Measurements from ENCODE around the gene HNRNPDL. TPM values are rescaled to one million over a fixed set of nuclear protein-coding genes. Genes with fewer than 3 reads are reported as not detected.

Gene HNRNPDL
- total and polyA plus RNA-seq, 4 donors: 214 to 303 (median 231) TPM

DNA sequence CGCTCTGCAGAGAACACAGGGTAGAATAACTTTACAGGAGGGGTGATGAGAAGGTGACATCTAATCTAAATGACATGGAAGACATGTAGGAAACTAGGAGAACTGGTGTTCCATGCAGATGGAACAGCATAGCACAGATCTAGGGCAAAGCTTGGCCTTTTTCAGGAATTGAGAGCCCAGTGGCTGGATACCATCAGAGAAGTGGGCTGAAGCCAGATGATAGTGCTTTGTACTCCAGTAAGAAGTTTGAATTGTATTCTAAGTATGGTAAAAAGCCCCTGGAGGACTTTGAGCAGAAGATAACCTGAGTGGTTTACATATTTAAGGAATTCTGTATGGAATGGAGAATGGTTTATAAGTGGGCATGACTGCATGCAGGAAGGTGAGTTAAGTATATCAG lies 33.0 kb upstream of the HNRNPDL start:
- no peaks in the 10 kb centered on the region for H3K27me3 ChIP-seq (ENCODE audit: control insufficient read depth in 1 of 2, insufficient read depth in 2 of 2, low read length in 1 of 2)
- no peaks in the 10 kb centered on the region for H3K9me3 ChIP-seq (ENCODE audit: control insufficient read depth, low read length)
- ATAC-seq (ENCODE audit: low FRiP score) (no peak), DNase-seq (no peak)
- no peak overlapping the region for H3K4me3 ChIP-seq (ENCODE audit: low read length in 2 of 2)
- H3K36me3 ChIP-seq (ENCODE audit: control insufficient read depth in 1 of 2, insufficient read depth in 2 of 2, low read length in 1 of 2): peaks cover 0 to 7% of the 10 kb centered on the region in 2 donors
- intact Hi-C loops (cut with DNase I): loop anchor here (2.0 to 10.0 kb wide), 6 partner anchors 334 to 1172 kb away; partner anchors contain the start of genes COQ2 (in 1 of the 2) and SCD5 (in 1 of the 2)
- no peaks in the 10 kb centered on the region for H3K4me1 ChIP-seq (ENCODE audit: control insufficient read depth in 1 of 2, insufficient read depth in 2 of 2, low read length in 2 of 2)
- no peak overlapping the region for H3K27ac ChIP-seq (ENCODE audit: low read depth in 1 of 2, low read length in 2 of 2)
- 98 to 100% methylated on average over 1 of the region's 1 CpG for WGBS, 2 donors

DNA sequence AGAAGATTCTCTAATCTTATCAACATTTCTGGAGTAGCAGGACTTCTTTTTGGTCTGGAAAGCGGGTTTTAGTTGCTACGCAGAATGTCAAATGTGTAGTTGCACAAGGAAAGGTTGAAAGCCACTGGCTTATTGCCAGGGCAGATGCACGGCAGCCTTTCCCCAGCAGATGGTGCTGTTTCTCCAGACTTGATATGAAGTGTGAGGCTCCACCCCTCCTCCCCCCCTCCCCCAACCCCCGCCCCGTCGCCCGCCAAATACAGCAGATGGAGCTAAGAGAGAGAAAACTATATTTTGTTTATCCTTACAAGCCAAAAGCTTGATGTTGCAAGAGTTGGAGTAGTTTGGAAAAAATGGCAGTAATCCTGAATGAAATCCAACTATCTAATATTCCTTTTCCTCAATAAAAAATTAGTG lies 32.2 kb upstream of the HNRNPDL start:
- no peaks in the 10 kb centered on the region for H3K4me1 ChIP-seq (ENCODE audit: control insufficient read depth in 1 of 2, insufficient read depth in 2 of 2, low read length in 2 of 2)
- intact Hi-C loops (cut with DNase I): loop anchor here (2.0 to 10.0 kb wide), 6 partner anchors 335 to 1172 kb away; partner anchors contain the start of genes COQ2 (in 1 of the 2) and SCD5 (in 1 of the 2)
- peak; percentile 94 for ATAC-seq (ENCODE audit: low FRiP score)
- DNase-seq: peak; percentile 82 to 92
- 4 to 6% methylated on average over 7 of the region's 7 CpGs for WGBS, 2 donors
- H3K4me3 ChIP-seq (ENCODE audit: low read length in 2 of 2): no peak overlapping the region
- H3K9me3 ChIP-seq (ENCODE audit: control insufficient read depth, low read length): no peaks in the 10 kb centered on the region
- H3K36me3 ChIP-seq (ENCODE audit: control insufficient read depth in 1 of 2, insufficient read depth in 2 of 2, low read length in 1 of 2): peaks cover 0 to 9% of the 10 kb centered on the region in 2 donors
- H3K27ac ChIP-seq (ENCODE audit: low read depth in 1 of 2, low read length in 2 of 2): no peak overlapping the region
- H3K27me3 ChIP-seq (ENCODE audit: control insufficient read depth in 1 of 2, insufficient read depth in 2 of 2, low read length in 1 of 2): no peaks in the 10 kb centered on the region

DNA sequence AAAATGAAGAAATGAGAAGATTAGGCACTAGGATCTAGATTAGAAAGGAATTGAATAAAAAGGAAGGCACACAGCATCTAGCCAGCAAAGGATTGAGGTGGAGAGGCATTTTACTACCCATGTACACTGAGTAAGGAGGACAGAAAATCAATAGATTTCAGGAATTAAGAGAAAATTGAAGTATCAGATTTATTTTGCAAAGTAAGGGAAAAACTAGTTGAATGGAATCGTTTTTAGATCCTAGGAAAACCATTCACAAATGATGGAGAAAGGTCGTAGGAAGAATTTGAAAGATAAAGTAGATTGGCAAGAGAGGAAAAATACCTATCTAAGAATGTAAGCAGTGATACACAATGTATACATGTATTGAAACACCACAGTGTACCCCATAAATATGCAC lies 31.4 kb upstream of the HNRNPDL start:
- peaks cover 0 to 11% of the 10 kb centered on the region in 2 donors for H3K36me3 ChIP-seq (ENCODE audit: control insufficient read depth in 1 of 2, insufficient read depth in 2 of 2, low read length in 1 of 2)
- intact Hi-C loops (cut with DNase I): loop anchor here (2.0 to 10.0 kb wide), 6 partner anchors 336 to 1173 kb away; partner anchors contain the start of genes COQ2 (in 1 of the 2) and SCD5 (in 1 of the 2)
- no peak overlapping the region for H3K27ac ChIP-seq (ENCODE audit: low read depth in 1 of 2, low read length in 2 of 2)
- H3K4me1 ChIP-seq (ENCODE audit: control insufficient read depth in 1 of 2, insufficient read depth in 2 of 2, low read length in 2 of 2): no peaks in the 10 kb centered on the region
- H3K4me3 ChIP-seq (ENCODE audit: low read length in 2 of 2): no peak overlapping the region
- 69 to 74% methylated on average over 2 of the region's 2 CpGs for WGBS, 2 donors
- DNase-seq (no peak), ATAC-seq (ENCODE audit: low FRiP score) (no peak)
- no peaks in the 10 kb centered on the region for H3K9me3 ChIP-seq (ENCODE audit: control insufficient read depth, low read length)
- H3K27me3 ChIP-seq (ENCODE audit: control insufficient read depth in 1 of 2, insufficient read depth in 2 of 2, low read length in 1 of 2): no peaks in the 10 kb centered on the region

DNA sequence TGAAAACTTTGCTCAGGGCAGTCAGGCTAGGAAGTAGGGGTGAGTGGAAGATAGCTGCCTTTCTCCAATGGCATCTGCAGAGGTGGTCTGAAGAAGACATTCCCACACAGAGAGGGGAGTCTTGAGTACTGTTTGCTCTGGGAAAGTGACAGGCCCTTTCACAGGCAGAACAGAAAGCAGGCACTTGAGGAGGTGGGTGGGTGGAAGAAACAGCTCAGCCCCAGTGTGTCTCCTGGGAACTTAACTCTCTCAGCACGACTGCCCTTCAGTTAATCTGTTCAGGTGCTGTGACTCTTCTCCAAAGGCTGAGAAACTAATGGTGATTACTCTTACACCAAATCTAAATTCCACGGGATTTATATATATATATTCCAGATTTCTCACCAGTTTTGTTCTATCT lies 28.5 kb upstream of the HNRNPDL start:
- intact Hi-C loops (cut with DNase I): no loop called here
- no peak for ATAC-seq (ENCODE audit: low FRiP score)
- 61 to 85% methylated on average over 2 of the region's 2 CpGs for WGBS, 2 donors

DNA sequence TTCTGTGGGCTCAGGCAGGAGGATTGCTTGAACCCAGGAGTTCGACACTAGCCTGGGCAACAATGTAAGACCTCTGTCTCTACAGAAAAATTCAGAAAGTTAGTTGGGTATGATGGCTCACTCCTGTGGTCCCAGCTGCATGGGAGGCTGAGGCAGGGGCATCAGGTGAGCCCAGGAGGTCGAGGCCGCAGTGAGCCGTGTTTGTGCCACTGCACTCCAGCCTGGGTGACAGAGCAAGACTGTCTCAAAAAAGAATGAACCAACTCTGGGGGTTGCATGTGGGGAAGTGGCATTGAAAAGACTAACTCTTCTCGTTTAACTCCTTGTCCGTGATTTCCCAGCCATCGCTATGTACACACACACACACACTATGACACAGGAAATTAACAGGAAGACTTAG lies 27.0 kb upstream of the HNRNPDL start:
- Histone ChIP-seq H3K27ac (ENCODE audit: low read depth in 1 of 2, low read length in 2 of 2) (no peak overlapping the region), H3K4me3 (ENCODE audit: low read length in 2 of 2) (no peak overlapping the region), H3K36me3 (ENCODE audit: control insufficient read depth in 1 of 2, insufficient read depth in 2 of 2, low read length in 1 of 2) (peaks cover 0 to 12% of the 10 kb centered on the region in 2 donors), H3K4me1 (ENCODE audit: control insufficient read depth in 1 of 2, insufficient read depth in 2 of 2, low read length in 2 of 2) (no peaks in the 10 kb centered on the region), H3K27me3 (ENCODE audit: control insufficient read depth in 1 of 2, insufficient read depth in 2 of 2, low read length in 1 of 2) (no peaks in the 10 kb centered on the region), H3K9me3 (ENCODE audit: control insufficient read depth, low read length) (no peaks in the 10 kb centered on the region)
- WGBS, 2 donors: 92 to 95% methylated on average over 7 of the region's 7 CpGs
- ATAC-seq (ENCODE audit: low FRiP score) (no peak), DNase-seq (no peak)
- intact Hi-C loops (cut with DNase I): no loop called here

More for the DNA sequence above, 28.5 kb upstream of the HNRNPDL start:
- H3K27me3 ChIP-seq (ENCODE audit: control insufficient read depth in 1 of 2, insufficient read depth in 2 of 2, low read length in 1 of 2): no peaks in the 10 kb centered on the region
- no peak for DNase-seq
- no peaks in the 10 kb centered on the region for H3K4me1 ChIP-seq (ENCODE audit: control insufficient read depth in 1 of 2, insufficient read depth in 2 of 2, low read length in 2 of 2)
- H3K9me3 ChIP-seq (ENCODE audit: control insufficient read depth, low read length): no peaks in the 10 kb centered on the region
- H3K27ac ChIP-seq (ENCODE audit: low read depth in 1 of 2, low read length in 2 of 2): no peak overlapping the region
- no peak overlapping the region for H3K4me3 ChIP-seq (ENCODE audit: low read length in 2 of 2)
- peaks cover 0 to 11% of the 10 kb centered on the region in 2 donors for H3K36me3 ChIP-seq (ENCODE audit: control insufficient read depth in 1 of 2, insufficient read depth in 2 of 2, low read length in 1 of 2)

DNA sequence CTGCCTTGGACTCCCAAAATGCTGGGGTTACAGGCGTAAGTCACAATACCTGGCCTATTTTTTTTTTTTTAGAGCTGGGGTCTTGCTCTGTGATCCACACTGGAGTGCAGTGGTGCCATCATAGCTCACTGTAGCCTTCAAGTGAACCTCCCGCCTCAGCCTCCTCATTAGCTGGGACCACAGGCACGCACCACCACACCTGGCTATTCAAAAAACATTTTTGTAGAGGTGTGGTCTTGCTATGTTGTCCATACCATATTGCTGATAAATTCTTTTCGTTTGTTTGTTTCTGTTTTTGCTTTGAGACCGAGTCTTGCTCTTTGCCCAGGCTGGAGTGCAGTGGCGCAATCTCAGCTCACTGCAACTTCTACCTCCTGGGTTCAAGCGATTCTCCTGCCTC lies 21.8 kb upstream of the HNRNPDL start:
- peaks cover 4% of the 10 kb centered on the region in 2 donors for H3K36me3 ChIP-seq (ENCODE audit: control insufficient read depth in 1 of 2, insufficient read depth in 2 of 2, low read length in 1 of 2)
- intact Hi-C loops (cut with DNase I): no loop called here
- no peak overlapping the region for H3K4me3 ChIP-seq (ENCODE audit: low read length in 2 of 2)
- no peaks in the 10 kb centered on the region for H3K4me1 ChIP-seq (ENCODE audit: control insufficient read depth in 1 of 2, insufficient read depth in 2 of 2, low read length in 2 of 2)
- H3K27ac ChIP-seq (ENCODE audit: low read depth in 1 of 2, low read length in 2 of 2): no peak overlapping the region
- ATAC-seq (ENCODE audit: low FRiP score) (no peak), DNase-seq (no peak)
- no peaks in the 10 kb centered on the region for H3K9me3 ChIP-seq (ENCODE audit: control insufficient read depth, low read length)
- 99% methylated on average over 7 of the region's 7 CpGs for WGBS, 2 donors
- H3K27me3 ChIP-seq (ENCODE audit: control insufficient read depth in 1 of 2, insufficient read depth in 2 of 2, low read length in 1 of 2): no peaks in the 10 kb centered on the region

DNA sequence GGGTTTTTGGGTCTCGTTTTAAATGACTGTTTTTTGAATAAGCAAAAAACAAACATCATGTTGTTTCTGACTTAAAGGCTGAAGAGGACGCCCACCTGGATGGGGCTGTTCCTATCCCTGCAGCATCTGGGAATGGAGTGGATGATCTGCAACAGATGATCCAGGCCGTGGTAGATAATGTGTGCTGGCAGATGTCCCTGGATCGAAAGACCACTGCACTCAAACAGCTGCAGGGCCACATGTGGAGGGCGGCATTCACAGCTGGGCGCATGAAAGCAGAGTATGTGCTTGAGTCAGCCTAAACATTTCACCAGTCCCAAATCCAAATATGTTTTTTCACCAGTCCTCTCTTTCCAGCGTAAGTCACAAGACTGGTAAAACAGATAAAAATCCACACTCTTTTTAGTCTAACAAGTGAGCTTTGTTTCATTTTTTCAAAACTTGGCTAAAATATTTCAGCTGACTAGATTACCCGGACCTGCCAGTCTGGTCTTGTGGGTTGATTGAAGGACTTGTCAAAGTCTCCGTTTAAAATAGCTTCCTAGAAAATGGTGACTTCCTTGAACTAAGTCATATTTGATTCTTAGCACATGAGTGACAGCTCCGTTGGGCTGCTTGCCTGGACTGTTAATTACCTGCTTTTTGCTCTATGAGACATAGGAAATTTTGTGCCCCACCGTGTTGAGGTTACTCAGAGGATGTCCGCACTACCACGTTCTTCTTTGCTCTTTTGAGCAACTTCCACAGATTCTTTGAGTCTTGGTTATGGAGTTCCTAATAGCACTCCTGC lies 20.9 kb upstream of the HNRNPDL start:
- intact Hi-C loops (cut with DNase I): no loop called here
- no peak overlapping the region for H3K27ac ChIP-seq (ENCODE audit: low read depth in 1 of 2, low read length in 2 of 2)
- peaks cover 4% of the 10 kb centered on the region in 2 donors for H3K36me3 ChIP-seq (ENCODE audit: control insufficient read depth in 1 of 2, insufficient read depth in 2 of 2, low read length in 1 of 2)
- no peak for DNase-seq
- H3K9me3 ChIP-seq (ENCODE audit: control insufficient read depth, low read length): no peaks in the 10 kb centered on the region
- no peaks in the 10 kb centered on the region for H3K4me1 ChIP-seq (ENCODE audit: control insufficient read depth in 1 of 2, insufficient read depth in 2 of 2, low read length in 2 of 2)
- H3K27me3 ChIP-seq (ENCODE audit: control insufficient read depth in 1 of 2, insufficient read depth in 2 of 2, low read length in 1 of 2): no peaks in the 10 kb centered on the region
- WGBS, 2 donors: 82 to 86% methylated on average over 13 of the region's 13 CpGs
- no peak overlapping the region for H3K4me3 ChIP-seq (ENCODE audit: low read length in 2 of 2)
- no peak for ATAC-seq (ENCODE audit: low FRiP score)

DNA sequence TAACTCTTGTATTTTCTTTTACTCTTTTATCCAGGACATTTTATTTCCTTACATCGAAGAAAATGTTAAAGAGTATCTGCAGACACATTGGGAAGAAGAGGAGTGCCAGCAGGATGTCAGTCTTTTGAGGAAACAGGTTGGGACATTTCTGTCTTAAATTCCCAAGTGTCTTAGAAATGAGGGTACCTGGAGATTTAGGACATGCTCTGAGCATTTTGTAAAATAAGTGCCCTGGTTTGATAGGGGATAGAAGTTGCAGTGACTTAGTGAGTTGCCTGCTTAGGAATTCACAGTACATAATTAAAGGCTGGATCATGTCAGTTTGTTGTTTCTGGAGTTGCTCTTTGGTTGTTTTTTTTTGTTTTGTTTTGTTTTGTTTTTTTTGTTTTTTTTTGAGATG lies 17.6 kb upstream of the HNRNPDL start:
- no peak overlapping the region for H3K4me3 ChIP-seq (ENCODE audit: low read length in 2 of 2)
- no peak for DNase-seq
- H3K9me3 ChIP-seq (ENCODE audit: control insufficient read depth, low read length): no peaks in the 10 kb centered on the region
- 84 to 94% methylated on average over 1 of the region's 1 CpG for WGBS, 2 donors
- intact Hi-C loops (cut with DNase I): no loop called here
- H3K4me1 ChIP-seq (ENCODE audit: control insufficient read depth in 1 of 2, insufficient read depth in 2 of 2, low read length in 2 of 2): no peaks in the 10 kb centered on the region
- H3K27me3 ChIP-seq (ENCODE audit: control insufficient read depth in 1 of 2, insufficient read depth in 2 of 2, low read length in 1 of 2): no peaks in the 10 kb centered on the region
- no peak for ATAC-seq (ENCODE audit: low FRiP score)
- H3K27ac ChIP-seq (ENCODE audit: low read depth in 1 of 2, low read length in 2 of 2): no peak overlapping the region
- H3K36me3 ChIP-seq (ENCODE audit: control insufficient read depth in 1 of 2, insufficient read depth in 2 of 2, low read length in 1 of 2): peaks cover 4% of the 10 kb centered on the region in 2 donors

DNA sequence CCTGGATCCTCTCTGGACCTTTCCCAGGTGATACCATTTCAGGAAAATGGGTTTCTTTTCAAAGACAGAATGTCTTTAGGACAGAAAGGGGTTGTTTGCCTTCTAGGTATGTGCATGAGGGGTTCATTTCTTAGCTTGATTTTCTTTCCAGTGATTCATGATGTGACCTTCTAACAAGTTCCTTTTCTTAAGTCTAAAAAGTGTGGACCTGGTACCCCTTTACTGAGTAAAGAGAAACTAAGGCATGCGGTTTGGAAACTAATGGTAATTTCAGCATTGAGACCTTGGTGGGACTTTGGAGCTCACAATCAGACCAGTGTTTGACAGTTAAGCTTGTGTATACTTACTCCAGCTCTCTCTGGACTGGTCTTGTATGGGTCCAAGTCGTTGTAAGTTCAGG lies 8.8 kb upstream of the HNRNPDL start:
- intact Hi-C loops (cut with DNase I): loop anchor here in 1 of 2 donors (10.0 kb wide), 1 partner anchor 596 kb away; the partner anchor contains the start of gene COPS4
- Histone ChIP-seq H3K4me1 (ENCODE audit: control insufficient read depth in 1 of 2, insufficient read depth in 2 of 2, low read length in 2 of 2) (no peaks in the 10 kb centered on the region), H3K36me3 (ENCODE audit: control insufficient read depth in 1 of 2, insufficient read depth in 2 of 2, low read length in 1 of 2) (no peaks in the 10 kb centered on the region), H3K27me3 (ENCODE audit: control insufficient read depth in 1 of 2, insufficient read depth in 2 of 2, low read length in 1 of 2) (no peaks in the 10 kb centered on the region), H3K4me3 (ENCODE audit: low read length in 2 of 2) (no peak overlapping the region), H3K27ac (ENCODE audit: low read depth in 1 of 2, low read length in 2 of 2) (no peak overlapping the region), H3K9me3 (ENCODE audit: control insufficient read depth, low read length) (no peaks in the 10 kb centered on the region)
- ATAC-seq (ENCODE audit: low FRiP score) (no peak), DNase-seq (no peak)
- 89 to 92% methylated on average over 2 of the region's 2 CpGs for whole genome bisulfite sequencing, 2 donors
